Measurements from ENCODE around the gene RPGRIP1L.

RPGRIP1L gene

DNA sequence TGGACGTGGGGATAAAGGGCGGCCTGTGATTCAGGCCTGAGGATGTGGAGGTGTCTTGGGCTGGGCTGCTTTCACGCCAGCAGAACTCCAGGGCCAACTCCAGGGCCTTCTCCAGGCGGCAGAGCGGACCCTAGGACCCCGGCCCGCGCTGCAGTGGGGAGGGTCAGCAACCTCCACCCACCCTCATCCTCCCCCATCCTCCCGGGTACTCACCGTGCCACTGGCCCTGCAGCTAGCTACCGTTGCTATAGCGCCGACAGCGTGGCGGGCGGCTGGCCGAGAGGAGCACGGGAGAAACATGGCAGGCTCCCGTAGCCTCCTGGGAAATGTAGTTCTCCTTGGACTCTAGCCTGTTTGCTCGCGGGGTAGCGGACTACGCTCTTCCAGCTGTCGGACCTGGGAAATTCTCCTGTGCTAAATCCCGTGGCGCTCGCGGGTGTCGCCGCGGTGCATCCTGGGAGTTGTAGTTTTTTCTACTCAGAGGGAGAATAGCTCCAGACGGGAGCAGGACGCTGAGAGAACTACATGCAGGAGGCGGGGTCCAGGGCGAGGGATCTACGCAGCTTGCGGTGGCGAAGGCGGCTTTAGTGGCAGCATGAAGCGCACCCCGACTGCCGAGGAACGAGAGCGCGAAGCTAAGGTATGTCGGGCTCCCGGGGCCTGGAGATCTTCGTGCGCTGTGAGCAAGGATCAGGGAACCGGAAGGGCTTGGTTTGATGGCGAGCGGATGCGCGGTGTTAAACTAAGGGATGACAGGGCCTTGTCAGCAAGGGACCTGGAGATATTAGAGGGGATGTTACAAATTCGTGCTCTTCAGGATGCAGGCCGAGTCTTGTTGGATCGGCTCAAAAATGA, at the start of gene RPGRIP1L, which contains the start of gene FTO:
TSS of gene RPGRIP1L (minus strand) at position 270 of the 855 bp plus-strand sequence. CDS start 3,136 bp downstream, outside the sequence.
TSS of gene FTO (plus strand) at position 567 of the 855 bp plus-strand sequence.
- peak; percentile 95 for DNase-seq

DNA sequence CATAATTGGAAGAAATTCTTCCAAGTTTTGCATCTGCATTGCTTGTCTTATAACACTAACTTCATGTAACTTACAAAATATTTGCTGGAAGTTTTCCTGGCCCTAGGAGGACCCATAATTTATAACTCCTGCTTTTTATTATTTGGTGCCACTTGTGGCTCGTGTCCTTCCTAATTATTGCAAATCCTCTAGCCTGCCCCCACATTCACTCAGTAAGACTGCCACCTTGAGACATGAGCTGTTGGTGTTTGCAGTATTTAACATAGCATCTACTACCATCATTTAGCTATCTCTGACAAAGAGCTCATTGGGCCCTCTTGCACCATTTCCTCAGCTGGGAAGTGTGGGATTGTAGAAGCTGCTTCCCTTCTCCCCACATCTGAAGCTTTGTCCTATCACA, 49.8 kb upstream of the RPGRIP1L start:
- DNase-seq = no peak

DNA sequence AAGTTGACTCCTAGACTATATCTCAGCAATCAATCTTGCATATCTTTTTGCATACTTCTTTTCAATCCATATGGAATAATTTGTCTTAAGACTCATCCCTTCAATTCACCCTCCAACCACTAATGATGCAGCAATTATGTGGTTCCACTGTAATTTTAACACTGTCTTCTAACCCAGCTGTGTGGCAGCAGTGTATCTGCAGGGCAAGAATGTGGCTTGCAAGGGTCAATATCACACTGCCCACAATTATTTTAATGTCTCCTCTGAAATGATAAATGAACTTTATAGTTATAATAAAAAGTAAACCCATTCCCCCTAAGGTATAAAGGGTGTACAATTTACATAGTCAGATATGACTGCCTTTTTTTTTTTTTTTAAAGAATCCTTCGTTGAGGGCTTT, 48.9 kb upstream of the RPGRIP1L start:
- no peak for DNase-seq

DNA sequence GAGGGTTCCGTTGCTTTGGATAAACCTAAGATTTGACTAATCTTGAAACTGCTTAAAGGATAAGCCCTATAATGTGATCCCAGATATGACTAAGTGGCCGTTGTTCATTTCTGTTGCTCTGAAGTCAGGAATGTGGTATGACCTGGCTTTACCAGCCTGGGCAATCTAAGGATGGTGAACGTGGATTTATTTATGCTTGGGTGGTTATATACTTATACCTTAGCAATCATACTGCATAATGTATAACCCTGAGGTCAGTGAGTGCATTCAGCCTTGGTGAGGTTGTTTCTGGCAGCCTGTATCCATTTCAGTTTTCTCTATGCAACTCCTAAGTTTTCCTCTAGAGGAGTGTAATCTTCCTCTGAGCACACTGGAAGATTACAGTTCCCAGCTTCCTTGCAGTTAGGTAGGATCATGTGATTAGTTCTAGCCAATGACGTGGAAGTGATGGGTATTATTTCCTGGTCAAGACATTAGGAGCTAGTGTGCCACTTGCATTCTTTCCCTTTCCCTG, 42.2 kb upstream of the RPGRIP1L start:
- DNase-seq = no peak

DNA sequence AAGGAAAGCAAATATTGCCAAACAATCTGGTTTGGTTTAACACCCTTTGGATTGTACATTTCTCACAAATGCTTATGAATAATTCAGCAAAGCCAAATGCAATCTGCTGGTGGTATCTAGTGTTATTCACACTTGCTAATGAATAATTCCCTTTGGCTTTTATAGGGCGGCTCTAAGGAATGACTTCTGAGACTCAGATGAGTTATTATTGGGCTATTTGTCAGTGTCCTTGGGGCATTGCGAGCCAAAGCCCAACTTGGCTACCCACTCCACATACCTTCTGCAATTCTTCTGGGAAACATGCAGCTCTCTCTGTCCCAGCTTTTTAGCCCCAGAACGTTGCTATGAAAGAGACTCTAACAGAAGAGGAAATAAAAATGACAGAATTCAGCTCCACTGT, 41.4 kb upstream of the RPGRIP1L start:
- no peak for DNase-seq

DNA sequence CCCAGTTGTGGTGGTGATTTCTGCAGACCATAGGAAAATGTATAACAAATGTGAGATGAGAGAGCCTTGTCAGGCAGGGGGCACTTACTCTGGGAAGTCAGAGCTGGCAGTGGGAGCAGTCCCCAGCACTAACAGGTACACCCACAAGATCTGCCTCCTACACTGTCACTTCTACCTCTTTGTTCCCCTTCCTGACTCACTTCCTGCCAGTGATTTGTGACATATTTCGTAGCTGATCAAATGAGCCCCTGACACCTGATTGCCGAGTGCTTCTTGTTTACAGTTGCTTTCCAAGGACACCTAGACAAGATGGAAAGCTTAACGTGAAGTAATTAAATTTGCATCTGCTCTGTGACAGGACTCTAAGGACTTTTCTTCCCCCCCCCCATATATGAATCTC, 40.8 kb upstream of the RPGRIP1L start:
- peak; percentile 18 for DNase-seq

DNA sequence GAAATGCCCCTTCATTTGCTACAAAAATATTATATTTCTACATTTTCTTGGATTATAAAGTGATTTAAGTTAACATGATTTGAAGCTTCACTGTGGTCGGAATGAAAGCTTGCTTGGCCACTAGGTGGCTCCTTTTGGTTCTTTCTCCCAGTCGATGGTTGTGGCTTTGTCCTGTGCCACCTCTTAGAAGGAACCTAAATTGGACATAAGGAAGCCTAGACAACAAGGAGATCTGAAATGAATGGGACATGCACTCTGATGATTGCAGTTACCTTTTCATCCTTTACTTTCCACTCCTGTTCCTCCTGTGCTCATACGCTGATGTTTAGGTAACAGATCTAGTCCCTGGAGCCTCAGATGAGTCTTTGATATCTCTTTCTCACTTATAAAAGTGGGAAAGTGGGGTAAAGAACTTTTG, 39.5 kb upstream of the RPGRIP1L start:
- DNase-seq = no peak

GRCh38 chr16:53741546-53741945, 37.9 kb upstream of the RPGRIP1L start:
- no peak for DNase-seq

- DNase-seq = no peak
Measured at GRCh38 chr16:53740933-53741531, 37.4 kb upstream of the RPGRIP1L start.

- no peak for DNase-seq
Measured at GRCh38 chr16:53740476-53740875, 36.8 kb upstream of the RPGRIP1L start.

GRCh38 chr16:53737552-53737951, 33.9 kb upstream of the RPGRIP1L start:
- DNase-seq = no peak

GRCh38 chr16:53736297-53736696, 32.6 kb upstream of the RPGRIP1L start:
- DNase-seq = no peak

- DNase-seq = no peak
Measured at GRCh38 chr16:53734908-53735307, 31.2 kb upstream of the RPGRIP1L start.

- DNase-seq = no peak
Measured at GRCh38 chr16:53732296-53732929, 28.8 kb upstream of the RPGRIP1L start.

DNA sequence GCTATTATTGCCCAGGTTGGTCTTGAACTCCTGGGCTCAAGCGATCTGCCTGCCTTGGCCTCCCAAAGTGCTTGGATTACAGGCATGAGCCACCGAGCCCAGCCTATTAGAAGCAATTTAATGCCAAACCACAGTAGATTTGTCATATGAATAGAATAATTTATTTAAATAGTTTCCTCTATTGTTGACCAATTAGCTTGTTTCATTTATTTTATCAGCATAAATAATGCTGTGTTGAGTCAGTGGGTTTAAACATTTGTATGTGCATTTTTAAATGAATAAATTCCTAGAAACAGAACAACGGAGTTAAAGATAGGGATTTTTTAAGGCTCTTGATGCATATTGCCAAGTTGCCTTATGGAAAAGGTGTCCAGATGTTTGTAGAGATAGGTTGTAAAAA, 27.0 kb upstream of the RPGRIP1L start:
- DNase-seq = no peak

GRCh38 chr16:53726625-53727024, 23.0 kb upstream of the RPGRIP1L start:
- no peak for DNase-seq

DNA sequence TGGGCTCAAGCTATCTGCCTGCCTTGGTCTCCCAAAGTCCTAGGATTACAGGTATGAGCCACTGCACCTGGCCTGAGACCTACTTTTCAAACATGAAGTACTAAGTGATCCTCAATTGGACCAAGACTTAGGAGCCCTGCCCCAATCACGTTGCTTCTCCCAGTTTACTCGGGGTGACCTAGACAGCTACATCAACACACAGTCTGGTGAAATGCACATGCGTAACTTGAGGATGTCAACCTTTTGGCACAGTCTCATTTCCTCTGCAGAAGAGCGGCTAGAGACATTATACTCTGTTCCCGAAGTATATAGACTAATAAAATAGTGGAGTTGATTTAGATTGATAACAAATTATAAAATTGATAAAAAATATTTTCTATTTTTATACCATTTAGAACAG, 17.4 kb upstream of the RPGRIP1L start:
- no peak for DNase-seq

DNA sequence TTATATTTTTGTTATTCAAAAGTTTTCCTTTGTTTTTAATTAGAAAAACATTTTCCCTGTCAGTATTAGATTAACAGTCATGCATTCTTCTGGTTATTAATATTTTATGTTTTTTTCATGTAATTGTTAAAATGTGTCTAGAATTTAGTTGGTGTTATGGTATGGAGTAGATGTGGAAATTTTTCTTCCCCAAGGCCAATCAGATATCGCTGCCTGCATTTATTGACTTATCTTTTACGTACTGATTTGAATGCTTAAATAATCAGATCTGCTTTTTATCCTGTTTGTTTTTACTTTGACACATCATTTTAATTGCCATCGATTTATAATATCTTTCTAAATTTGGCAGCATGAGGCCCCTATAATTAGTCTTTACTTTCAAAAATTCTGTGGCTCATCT, 13.9 kb upstream of the RPGRIP1L start:
- DNase-seq = no peak

GRCh38 chr16:53715023-53715384, 11.3 kb upstream of the RPGRIP1L start:
- DNase-seq = no peak

DNA sequence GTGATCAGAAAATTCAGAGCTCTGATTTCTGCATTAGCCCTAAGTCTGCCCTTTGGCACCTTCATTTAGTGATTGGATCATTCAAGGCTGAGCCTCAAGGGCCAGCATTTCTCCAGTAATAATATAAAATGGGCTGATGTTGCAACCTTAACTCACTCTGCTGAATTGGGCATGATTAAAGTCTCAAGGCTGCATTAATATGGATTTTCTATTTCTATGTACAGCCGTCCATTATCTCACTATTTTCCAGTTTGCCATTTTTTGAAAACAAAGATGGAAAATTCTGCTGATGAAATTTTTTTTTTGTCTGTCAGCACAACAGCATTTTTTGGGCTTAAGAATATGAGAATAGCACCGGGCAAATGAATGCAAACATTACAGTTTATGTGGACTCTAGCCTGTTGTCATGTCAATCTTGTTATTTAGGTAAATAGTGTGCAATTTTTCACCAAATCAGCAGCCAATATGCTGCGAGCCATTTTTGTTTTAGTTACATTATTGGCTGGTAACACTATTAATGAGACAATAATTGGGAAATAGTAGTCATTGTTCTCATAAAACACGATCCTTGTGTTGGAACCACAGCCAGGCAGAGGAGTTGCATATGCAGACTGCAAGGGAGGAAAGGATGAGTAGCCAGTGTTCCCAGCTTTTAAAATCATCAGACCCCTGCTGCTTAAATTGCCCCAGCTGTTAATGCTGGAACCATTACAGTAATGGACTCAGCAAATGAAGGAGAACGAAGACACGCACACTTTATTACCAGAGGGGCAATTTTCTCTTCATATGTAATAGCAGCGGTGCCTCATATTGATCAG, 10.8 kb upstream of the RPGRIP1L start:
- no peak for DNase-seq

DNA sequence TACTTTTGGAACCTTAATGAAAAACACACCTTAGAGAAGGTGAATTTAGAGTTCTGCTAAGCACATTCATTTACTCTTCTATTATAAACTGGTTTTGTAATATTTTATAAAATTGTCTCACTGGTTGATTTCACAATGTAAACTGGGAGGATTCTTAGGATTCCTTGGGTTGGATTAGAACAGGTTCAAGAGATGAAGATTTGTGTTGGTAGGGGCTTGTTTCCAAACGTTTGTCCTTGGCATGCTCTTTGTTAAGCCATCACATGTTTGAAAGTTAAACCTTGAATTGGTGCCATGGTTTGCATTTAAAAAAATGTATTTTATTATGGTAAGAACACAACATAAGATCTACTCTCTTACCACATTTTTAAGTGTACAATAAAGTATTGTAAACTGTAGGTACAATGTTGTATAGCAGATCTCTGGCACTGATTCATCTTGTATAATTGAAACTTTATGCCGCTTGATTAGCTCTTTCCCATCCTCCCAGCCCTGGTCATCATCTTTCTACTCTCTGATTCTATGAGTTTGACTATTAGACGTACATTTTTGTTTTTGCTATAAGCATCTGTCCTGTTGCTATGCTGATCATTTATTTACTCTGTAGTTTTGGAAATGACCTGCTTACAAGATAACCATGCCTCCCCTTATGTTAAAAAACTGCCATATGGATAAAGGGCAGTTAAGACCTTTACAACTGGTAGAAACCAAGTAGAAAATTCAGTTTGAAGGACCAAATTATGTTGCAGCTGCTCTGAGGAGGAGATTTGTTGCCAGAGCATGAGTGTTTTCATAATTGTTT, 9.9 kb upstream of the RPGRIP1L start:
- DNase-seq = no peak

GRCh38 chr16:53712065-53712464, 8.4 kb upstream of the RPGRIP1L start:
- DNase-seq = no peak
